Heart left ventricle (tissue), 13 donors: Measurements from ENCODE around the gene KREMEN2.

Source experiments
- CTCF ChIP-seq, 12 donors: fragments of 200-600 bp; sonication (generic) in 4 of 12; IDR thresholded peaks; one replicate each; pipeline versions ENCODE4 v1.5.0 to v1.8.0; 2018 to 2022; ENCODE audit warnings: antibody characterized with exemption in 12 of 12, mild to moderate bottlenecking in 5 of 12
- POLR2A ChIP-seq, 2 donors: fragments of 450-650 bp; IDR thresholded peaks; one replicate each; pipeline ENCODE4 v1.6.1; 2017; ENCODE audit warnings: antibody characterized with exemption in 2 of 2, mild to moderate bottlenecking in 2 of 2, moderate library complexity in 2 of 2
- donor health status: ischemic (EF 13 %, LVEDD 7.1; RV severe dilation, severe dysfunction).
- donor health status: DM: no; HTN: yes; CAD: no.
- donor health status: DM: no; HTN: no; CAD: no.
- donor health status: ischemic (EF 25% LVEDD 6.9; RV normal size, moderate dysfunction).
- donor health status: ischemic (EF 25% LVEDD 5.7; RV mildly dilated, moderate dysfunction).
- donor health status: ischemic (EF 35%, LVEDD 5.7; RV mildly dilated, moderate dysfunction).
- donor health status: nonischemic (EF 11% LVEDD 7.7; RV severe dilation, severe dysfunction).
- donor health status: DM: yes; HTN: yes; CAD: no.
- donor health status: PGD.
- donor health status: ischemic (EF 29% LVEDD 5.4; RV normal size, mild dysfunction).
- donor health status: nonischemic (EF 23%, LVEDD 6.1; RV moderate dilation, normal function).

DNA sequence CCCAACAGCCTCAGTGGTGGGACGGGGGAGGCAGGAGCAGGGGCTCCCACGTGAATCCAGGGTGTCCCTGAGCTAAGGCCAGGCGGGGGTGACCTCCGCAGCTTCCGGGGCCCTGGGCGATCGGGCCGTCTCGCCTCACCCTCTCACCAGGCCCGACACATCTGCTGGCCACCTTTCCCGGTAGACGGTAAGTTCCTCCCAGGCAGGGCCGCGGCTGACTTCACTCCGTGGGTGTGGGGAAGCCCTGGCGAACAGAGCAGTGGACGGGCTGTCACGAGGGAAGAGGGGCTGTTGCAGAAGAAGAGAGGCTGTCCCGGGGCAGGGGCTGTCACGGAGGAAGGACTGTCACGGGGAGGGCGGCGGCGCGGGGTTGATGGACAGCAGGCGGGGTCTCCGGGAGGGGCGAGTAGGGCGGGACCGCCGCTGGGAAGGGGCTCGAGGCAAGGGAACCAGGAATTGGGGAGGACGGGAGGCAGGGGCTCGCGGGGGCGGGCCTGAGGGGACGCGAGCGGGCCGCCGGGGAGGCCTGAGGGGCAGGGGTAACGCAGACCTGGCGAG, 15.7 kb downstream of the KREMEN2 start:
- TF ChIP-seq POLR2A (IDR thresholded peaks at IDR 0.05) (no peak), CTCF (IDR thresholded peaks at IDR 0.05) (no peak)
